ENCODE results near the gene AFG1L.

The AFG1L gene

DNA sequence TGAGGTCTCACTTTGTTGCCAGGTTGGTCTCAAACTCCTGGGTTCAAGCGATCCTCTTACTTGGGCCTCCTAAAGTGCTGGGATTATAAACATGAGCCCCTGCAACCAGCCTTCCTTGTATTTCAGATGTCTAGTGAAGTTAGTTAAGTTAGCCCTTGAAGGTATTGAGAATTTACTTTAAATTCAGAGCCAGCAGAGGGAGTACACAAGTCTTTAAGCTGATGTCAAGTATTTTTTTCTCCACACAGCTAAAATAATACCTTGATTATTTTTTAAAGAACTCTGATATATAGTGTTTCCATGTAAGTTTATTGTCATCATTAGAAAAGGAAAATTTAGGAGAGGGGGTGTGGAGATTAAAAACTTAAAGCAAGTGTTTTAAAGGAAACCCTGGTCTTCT, 275.7 kb downstream of the AFG1L start:
- TF ChIP-seq TAF1 (IDR thresholded peaks at IDR 0.05; ENCODE audit: borderline replicate concordance, insufficient read depth, low read length): no peak
- TF ChIP-seq POLR2AphosphoS5 (IDR thresholded peaks at IDR 0.05; ENCODE audit: low read depth, low read length): no peak
- TF ChIP-seq, protein P1, sequence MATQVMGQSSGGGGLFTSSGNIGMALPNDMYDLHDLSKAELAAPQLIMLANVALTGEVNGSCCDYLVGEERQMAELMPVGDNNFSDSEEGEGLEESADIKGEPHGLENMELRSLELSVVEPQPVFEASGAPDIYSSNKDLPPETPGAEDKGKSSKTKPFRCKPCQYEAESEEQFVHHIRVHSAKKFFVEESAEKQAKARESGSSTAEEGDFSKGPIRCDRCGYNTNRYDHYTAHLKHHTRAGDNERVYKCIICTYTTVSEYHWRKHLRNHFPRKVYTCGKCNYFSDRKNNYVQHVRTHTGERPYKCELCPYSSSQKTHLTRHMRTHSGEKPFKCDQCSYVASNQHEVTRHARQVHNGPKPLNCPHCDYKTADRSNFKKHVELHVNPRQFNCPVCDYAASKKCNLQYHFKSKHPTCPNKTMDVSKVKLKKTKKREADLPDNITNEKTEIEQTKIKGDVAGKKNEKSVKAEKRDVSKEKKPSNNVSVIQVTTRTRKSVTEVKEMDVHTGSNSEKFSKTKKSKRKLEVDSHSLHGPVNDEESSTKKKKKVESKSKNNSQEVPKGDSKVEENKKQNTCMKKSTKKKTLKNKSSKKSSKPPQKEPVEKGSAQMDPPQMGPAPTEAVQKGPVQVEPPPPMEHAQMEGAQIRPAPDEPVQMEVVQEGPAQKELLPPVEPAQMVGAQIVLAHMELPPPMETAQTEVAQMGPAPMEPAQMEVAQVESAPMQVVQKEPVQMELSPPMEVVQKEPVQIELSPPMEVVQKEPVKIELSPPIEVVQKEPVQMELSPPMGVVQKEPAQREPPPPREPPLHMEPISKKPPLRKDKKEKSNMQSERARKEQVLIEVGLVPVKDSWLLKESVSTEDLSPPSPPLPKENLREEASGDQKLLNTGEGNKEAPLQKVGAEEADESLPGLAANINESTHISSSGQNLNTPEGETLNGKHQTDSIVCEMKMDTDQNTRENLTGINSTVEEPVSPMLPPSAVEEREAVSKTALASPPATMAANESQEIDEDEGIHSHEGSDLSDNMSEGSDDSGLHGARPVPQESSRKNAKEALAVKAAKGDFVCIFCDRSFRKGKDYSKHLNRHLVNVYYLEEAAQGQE (IDR thresholded peaks at IDR 0.05; ENCODE audit: insufficient read depth in 1 of 2, low read depth in 2 of 2, low read length in 2 of 2): no peak
- TF ChIP-seq SIN3A (IDR thresholded peaks at IDR 0.05; ENCODE audit: borderline replicate concordance, insufficient read depth, low read length): no peak
- no peak for TF ChIP-seq FOXP2 (optimal IDR thresholded peaks at IDR 0.05; ENCODE audit: borderline replicate concordance, extremely low read depth, extremely low read length, insufficient read depth)

DNA sequence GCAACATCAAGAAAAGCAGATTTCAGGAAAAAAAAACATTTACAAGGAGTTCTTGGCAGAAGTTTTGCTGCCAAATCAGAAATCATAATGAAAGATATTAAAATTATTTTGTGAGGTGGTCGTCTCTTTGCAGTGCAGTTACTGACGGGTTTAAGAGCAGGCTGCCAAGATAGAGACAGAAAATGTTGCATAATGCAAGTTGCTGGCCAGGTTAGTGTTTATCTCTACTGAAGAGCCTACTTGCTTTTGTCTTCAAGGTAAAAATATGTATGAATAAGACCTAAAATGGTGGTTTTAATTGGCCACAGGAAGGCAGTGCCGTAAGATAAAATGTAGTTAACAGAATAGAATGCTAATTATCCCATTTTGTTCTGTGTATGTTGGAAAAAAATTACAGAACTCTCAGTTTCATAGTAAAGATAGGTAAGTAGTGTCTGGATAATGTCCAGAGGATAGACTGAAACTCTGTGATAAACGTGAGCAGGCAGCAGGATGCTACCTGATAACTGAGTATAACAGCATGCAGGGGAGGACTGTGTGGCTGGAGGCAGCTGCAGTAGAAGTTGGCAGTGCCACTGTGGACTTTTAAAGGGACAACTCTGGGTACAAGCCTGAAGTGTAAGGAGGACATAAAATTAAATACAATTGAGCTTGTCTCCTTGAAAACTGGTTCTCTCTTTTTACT, 279.7 kb downstream of the AFG1L start:
- TF ChIP-seq SIN3A (IDR thresholded peaks at IDR 0.05; ENCODE audit: borderline replicate concordance, insufficient read depth, low read length): no peak
- TF ChIP-seq, protein P1 (IDR thresholded peaks at IDR 0.05; ENCODE audit: insufficient read depth in 1 of 2, low read depth in 2 of 2, low read length in 2 of 2): no peak

Data from PFSK-1 (cell line).